GM12873 (cell line): ENCODE results near the gene LMF1.

Source experiments
- CTCF ChIP-seq: IDR thresholded peaks from 2 replicates; pipeline ENCODE4 v1.5.1; 2012; ENCODE audit warnings: low read depth, mild to moderate bottlenecking, moderate library complexity, low read length, control low read depth; ENCODE audit not compliant: insufficient read depth; ENCODE audit errors: missing control alignments

The LMF1 gene

GRCh38 chr16:898216-898615 lies 72.6 kb downstream of the LMF1 start:
- TF ChIP-seq CTCF: no peak

GRCh38 chr16:897701-898100 lies 73.1 kb downstream of the LMF1 start:
- no peak for TF ChIP-seq CTCF

GRCh38 chr16:897200-897543 lies 73.6 kb downstream of the LMF1 start:
- TF ChIP-seq CTCF: no peak

- TF ChIP-seq CTCF: no peak
Measured at GRCh38 chr16:896261-897199, 74.3 kb downstream of the LMF1 start.

GRCh38 chr16:895371-895770 lies 75.4 kb downstream of the LMF1 start:
- TF ChIP-seq CTCF: no peak

- TF ChIP-seq CTCF: peak; percentile 16
Measured at GRCh38 chr16:894841-895240, 75.9 kb downstream of the LMF1 start.

GRCh38 chr16:894136-894535 lies 76.6 kb downstream of the LMF1 start:
- no peak for TF ChIP-seq CTCF
